Left ventricle myocardium inferior (tissue), 1 donor: Measurements from ENCODE around the gene SUCLG2. TPM values are rescaled to one million over a fixed set of nuclear protein-coding genes. Genes with fewer than 3 reads are reported as not detected.

Source experiments
- DNase-seq: peaks from one replicate; pipeline ENCODE4 v3.0.0-alpha.2; 2020
- H3K27ac ChIP-seq: fragments of 200-600 bp; replicated peaks from 2 replicates; pipeline ENCODE4 v1.8.0; 2021
- H3K27me3 ChIP-seq: fragments of 200-600 bp; 2 replicates; pipeline ENCODE4 v1.8.0; 2021; ENCODE audit warnings: low read depth
- H3K36me3 ChIP-seq: fragments of 200-600 bp; 2 replicates; pipeline ENCODE4 v1.8.0; 2021
- H3K4me1 ChIP-seq: fragments of 200-600 bp; 2 replicates; pipeline ENCODE4 v1.8.0; 2021
- H3K4me3 ChIP-seq: fragments of 200-600 bp; 2 replicates; pipeline ENCODE4 v1.8.0; 2021; ENCODE audit warnings: mild to moderate bottlenecking, moderate library complexity
- H3K9me3 ChIP-seq: fragments of 200-600 bp; replicated peaks from 2 replicates; pipeline ENCODE4 v1.8.0; 2021
- intact Hi-C: fragments of 100-400 bp; cut with micrococcal nuclease; formaldehyde crosslinking; loops from one replicate; pipeline ENCODE4 v1.11.0; 2022
- total RNA-seq: library from RNA; stranded (reverse); fragmentation: NEBNext Ultra II Directional; extraction: Animal tissue kit (Norgen Biotek cat#: 25700); gene quantifications from one replicate; pipeline ENCODE4 v1.2.1, GENCODE V29; 2021
- TF ChIP-seq, protein P1 (sequence below): fragments of 200-600 bp; IDR thresholded peaks from 2 replicates; pipeline ENCODE4 v1.8.0; 2021; ENCODE audit warnings: antibody characterized with exemption, mild to moderate bottlenecking, borderline replicate concordance
- donor health status: DM: no; HTN: yes; CAD: no; lungs with severe emphysema.

The SUCLG2 gene
- total RNA-seq, 1 donor from 2014 or later, result 100 TPM

DNA sequence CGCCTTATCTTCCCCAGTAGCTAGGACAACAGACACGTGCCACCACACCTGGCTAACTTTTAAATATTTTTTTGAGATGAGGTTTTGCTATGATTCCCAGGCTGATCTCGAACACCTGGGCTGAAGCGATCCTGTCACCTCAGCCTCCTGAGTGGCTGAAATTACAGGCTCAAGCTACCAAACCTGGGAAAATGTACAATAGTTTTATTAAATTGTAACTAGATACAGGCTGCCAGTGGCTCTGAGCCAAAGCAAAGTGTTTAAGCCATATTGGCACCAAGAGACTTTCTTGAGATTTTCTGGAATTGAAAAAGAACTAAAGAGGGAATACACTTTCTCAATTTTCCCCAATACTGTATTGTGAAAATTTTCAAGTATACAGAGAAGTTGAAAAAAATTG is 204.3 kb downstream of the SUCLG2 start:
- Histone ChIP-seq H3K4me1 (no peaks in the 10 kb centered on the region), H3K36me3 (no peaks in the 10 kb centered on the region), H3K27ac (no peak overlapping the region), H3K27me3 (no peaks in the 10 kb centered on the region), H3K4me3 (no peak overlapping the region), H3K9me3 (no peaks in the 10 kb centered on the region)
- TF ChIP-seq, protein P1, sequence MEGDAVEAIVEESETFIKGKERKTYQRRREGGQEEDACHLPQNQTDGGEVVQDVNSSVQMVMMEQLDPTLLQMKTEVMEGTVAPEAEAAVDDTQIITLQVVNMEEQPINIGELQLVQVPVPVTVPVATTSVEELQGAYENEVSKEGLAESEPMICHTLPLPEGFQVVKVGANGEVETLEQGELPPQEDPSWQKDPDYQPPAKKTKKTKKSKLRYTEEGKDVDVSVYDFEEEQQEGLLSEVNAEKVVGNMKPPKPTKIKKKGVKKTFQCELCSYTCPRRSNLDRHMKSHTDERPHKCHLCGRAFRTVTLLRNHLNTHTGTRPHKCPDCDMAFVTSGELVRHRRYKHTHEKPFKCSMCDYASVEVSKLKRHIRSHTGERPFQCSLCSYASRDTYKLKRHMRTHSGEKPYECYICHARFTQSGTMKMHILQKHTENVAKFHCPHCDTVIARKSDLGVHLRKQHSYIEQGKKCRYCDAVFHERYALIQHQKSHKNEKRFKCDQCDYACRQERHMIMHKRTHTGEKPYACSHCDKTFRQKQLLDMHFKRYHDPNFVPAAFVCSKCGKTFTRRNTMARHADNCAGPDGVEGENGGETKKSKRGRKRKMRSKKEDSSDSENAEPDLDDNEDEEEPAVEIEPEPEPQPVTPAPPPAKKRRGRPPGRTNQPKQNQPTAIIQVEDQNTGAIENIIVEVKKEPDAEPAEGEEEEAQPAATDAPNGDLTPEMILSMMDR, result no peak
- no peak for DNase-seq
- intact Hi-C loops, result no loop called here

DNA sequence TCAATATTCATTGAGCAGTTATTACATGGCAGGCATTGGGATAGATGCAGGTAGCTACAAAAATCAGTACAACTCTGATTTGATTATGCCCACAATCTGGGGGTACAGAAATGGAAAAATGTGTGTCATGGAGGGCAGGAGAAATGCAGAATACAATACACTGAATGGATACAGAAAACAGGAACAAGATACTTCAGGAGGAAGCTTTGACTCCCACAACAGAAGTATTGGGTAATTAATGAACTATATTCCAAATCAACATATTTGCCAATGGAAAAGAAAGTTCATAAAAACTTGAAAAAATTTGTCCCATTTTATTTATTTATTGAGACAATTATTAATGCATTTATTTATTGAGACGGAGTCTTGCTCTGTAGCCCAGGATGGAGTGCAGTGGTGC is 207.0 kb downstream of the SUCLG2 start:
- no peaks in the 10 kb centered on the region for H3K4me1 ChIP-seq
- intact Hi-C loops, result no loop called here

DNA sequence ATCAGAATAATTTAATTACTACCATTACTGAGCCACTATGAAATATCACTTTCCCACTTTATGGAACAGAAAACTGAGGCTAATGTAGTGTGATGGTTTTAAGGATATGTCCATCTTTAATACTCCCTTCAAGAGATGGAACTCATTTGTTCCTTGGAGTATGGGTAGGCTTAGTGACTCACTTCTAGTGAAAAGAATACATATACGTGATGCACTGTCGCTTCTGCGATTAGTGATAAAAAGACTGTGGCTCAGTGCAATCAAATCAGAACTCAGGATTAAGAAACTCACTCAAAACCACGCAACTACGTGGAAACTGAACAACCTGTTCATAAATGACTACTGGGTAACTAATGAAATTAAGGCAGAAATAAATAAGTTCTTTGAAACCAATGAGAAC is 216.6 kb downstream of the SUCLG2 start:
- Histone ChIP-seq H3K4me1 (no peaks in the 10 kb centered on the region), H3K36me3 (peaks cover 6% of the 10 kb centered on the region), H3K9me3 (peaks cover 5% of the 10 kb centered on the region), H3K4me3 (no peak overlapping the region), H3K27me3 (no peaks in the 10 kb centered on the region), H3K27ac (no peak overlapping the region)
- no peak for DNase-seq
- TF ChIP-seq, protein P1, result no peak
- intact Hi-C loops, result no loop called here

More for the DNA sequence above, 207.0 kb downstream of the SUCLG2 start:
- TF ChIP-seq, protein P1, result no peak
- no peak for DNase-seq
- no peaks in the 10 kb centered on the region for H3K9me3 ChIP-seq
- H3K36me3 ChIP-seq, result no peaks in the 10 kb centered on the region
- H3K27ac ChIP-seq, result no peak overlapping the region
- no peak overlapping the region for H3K4me3 ChIP-seq
- no peaks in the 10 kb centered on the region for H3K27me3 ChIP-seq

DNA sequence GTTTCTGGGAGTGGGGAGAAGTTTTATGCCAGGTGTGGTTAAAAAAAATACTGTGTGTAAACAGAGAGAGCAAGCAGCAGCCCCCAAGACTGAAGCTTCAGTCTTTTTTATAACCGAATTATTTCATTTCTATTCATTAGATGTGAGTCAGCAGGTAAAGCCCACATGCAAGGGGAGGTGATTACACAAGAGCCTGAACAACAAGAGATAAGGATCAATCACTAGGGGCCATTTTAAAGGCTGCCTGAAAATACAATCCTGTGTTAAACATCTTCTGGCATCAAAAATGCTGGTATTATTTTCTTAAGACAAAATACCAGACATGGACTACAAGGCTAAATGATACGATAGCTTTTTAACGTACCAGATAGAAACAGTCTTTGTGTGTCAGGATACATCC is 217.3 kb downstream of the SUCLG2 start:
- no peak overlapping the region for H3K27ac ChIP-seq
- TF ChIP-seq, protein P1, result no peak
- intact Hi-C loops, result no loop called here
- H3K4me1 ChIP-seq, result no peaks in the 10 kb centered on the region
- no peaks in the 10 kb centered on the region for H3K27me3 ChIP-seq
- H3K4me3 ChIP-seq, result no peak overlapping the region
- peaks cover 5% of the 10 kb centered on the region for H3K9me3 ChIP-seq
- peaks cover 6% of the 10 kb centered on the region for H3K36me3 ChIP-seq
- DNase-seq, result no peak

DNA sequence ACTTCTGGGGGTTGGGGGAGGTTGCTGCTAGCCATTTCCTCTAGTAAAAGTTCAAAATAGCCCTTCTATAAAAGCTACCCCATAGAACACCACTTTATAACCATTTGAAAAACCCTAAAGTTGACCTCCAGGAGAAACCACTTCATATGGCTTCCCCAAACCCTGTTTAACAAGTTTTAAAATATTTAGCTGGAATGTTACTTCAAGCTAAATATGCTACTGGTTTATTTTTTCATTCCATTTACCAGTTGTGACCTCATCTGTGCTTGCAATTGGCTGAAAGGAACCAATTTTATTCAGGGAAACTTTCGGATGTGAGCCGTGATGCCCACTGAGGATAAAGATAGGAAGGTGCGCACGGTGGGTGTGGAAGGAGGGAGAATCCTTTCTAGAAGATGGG is 221.3 kb downstream of the SUCLG2 start:
- no peak for DNase-seq
- no peaks in the 10 kb centered on the region for H3K36me3 ChIP-seq
- intact Hi-C loops, result no loop called here
- no peak overlapping the region for H3K27ac ChIP-seq
- peaks cover 7% of the 10 kb centered on the region for H3K9me3 ChIP-seq
- no peaks in the 10 kb centered on the region for H3K27me3 ChIP-seq
- H3K4me1 ChIP-seq, result no peaks in the 10 kb centered on the region
- no peak overlapping the region for H3K4me3 ChIP-seq
- TF ChIP-seq, protein P1, result no peak

DNA sequence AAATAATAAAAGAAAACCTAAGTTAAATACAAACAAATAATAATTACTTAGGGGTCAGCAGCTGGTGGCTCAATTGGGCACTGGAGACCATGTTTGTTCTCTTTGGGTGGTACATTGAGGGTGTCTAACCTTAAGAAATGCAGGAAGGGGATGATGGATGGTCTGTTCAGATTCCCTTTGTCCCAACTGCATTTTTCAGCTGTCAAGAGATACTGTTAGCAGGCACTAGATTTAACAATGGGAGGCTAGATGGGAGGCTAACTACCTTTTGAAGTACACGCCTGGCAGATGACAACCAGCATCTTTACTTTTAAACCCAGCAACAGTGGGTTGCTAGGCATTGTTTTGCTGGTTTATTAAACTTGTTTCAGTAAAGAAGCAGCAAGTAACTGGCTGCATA is 222.5 kb downstream of the SUCLG2 start:
- Histone ChIP-seq H3K4me3 (no peak overlapping the region), H3K36me3 (no peaks in the 10 kb centered on the region), H3K27ac (no peak overlapping the region), H3K9me3 (peaks cover 7% of the 10 kb centered on the region), H3K27me3 (no peaks in the 10 kb centered on the region), H3K4me1 (no peaks in the 10 kb centered on the region)
- TF ChIP-seq, protein P1, result no peak
- intact Hi-C loops, result no loop called here
- DNase-seq, result no peak
